ENCODE data around the gene CREG2.

The CREG2 gene

DNA sequence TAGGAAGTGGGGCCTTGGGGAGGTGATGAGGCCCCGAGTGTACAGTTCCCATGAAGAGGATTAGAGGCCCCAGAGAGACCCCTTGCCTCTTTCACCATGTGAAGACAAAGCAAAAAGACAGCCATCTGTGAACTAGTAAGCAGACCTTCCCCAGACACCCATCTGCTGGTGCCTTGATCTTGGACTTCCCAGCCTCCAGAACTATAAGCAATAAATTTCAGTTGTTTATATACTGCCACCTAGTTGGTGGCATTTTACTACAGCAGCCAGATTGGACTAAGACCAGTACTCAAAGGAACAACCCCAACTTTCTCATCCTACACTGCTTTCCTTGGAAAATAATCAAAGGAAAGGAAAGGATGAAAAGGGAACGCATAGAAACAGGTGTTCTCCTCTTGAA lies 27.9 kb upstream of the CREG2 start:
- Histone ChIP-seq H3K9me3 (ENCODE audit: insufficient read depth, low read depth, low read length) (peaks cover under 1% of the 10 kb centered on the region), H2AFZ (ENCODE audit: insufficient read depth, low read length, poor library complexity) (no peak overlapping the region), H3K27ac (ENCODE audit: low read depth, low read length) (no peak overlapping the region), H3K14ac (ENCODE audit: low read length) (no peak overlapping the region), H3K4me3 (ENCODE audit: low read depth, low read length) (no peak overlapping the region), H3K9ac (ENCODE audit: low read length) (no peak overlapping the region), H3K79me1 (ENCODE audit: low read length) (no peaks in the 10 kb centered on the region), H4K8ac (ENCODE audit: low read depth, low read length) (no peak overlapping the region), H3K4me1 (ENCODE audit: control insufficient read depth in 1 of 2, insufficient read depth in 2 of 2, low read length in 2 of 2) (peaks cover 4 to 6% of the 10 kb centered on the region in 2 experiments), H2BK5ac (ENCODE audit: low read depth, low read length, poor library complexity) (no peak overlapping the region), H2AK5ac (ENCODE audit: low read length) (no peak overlapping the region), H3K18ac (ENCODE audit: low read length) (no peak overlapping the region), H3K36me3 (ENCODE audit: control insufficient read depth in 1 of 2, insufficient read depth in 2 of 2, low read length in 2 of 2) (no peaks in the 10 kb centered on the region), H4K12ac (ENCODE audit: low read depth, low read length) (no peak overlapping the region), H3K79me2 (ENCODE audit: control insufficient read depth, insufficient read depth, low read length, poor library complexity) (no peaks in the 10 kb centered on the region), H4K91ac (ENCODE audit: low read depth, low read length) (no peak overlapping the region), H3K27me3 (ENCODE audit: insufficient read depth, low read length) (no peaks in the 10 kb centered on the region), H3K23ac (ENCODE audit: low read length) (no peak overlapping the region), H3K4me2 (ENCODE audit: low read length) (no peak overlapping the region), H2BK120ac (ENCODE audit: insufficient read depth, low read length, poor library complexity) (no peak overlapping the region), H2BK12ac (ENCODE audit: low read length) (no peak overlapping the region), H3K4ac (ENCODE audit: low read depth, low read length) (no peak overlapping the region)
- DNase-seq, result no peak
- WGBS (ENCODE audit: extremely low coverage, insufficient coverage, insufficient read length), result no CpG with 5 or more reads among the region's 2 CpGs

DNA sequence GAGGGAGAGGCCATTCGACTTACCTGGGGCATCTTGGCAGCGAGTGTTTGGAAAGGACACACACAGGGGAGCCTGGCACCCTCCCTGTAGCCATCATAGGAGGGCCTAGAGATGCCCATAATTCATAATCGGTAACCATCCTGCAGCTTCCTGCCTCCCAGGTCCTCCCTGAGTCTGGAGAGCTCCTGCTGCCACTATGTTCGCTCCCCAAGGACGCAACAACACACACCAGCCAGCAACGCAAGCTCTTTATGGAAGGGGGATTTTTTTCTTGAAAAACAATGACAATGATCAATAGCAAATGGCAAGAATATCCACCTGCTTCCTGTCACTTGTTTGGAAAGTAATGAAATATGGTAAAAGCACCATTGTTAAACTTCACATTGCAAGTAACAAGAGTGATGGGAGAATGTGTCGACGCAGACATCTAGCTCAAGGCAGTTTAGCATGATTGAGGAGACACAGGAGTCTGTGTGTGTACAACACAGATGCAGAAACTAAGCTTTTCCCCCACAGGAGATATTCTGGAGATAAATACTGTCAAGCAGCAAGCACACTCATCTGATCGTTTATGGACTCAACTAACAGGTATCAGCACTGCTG lies 24.9 kb upstream of the CREG2 start:
- Histone ChIP-seq H3K36me3 (ENCODE audit: control insufficient read depth in 1 of 2, insufficient read depth in 2 of 2, low read length in 2 of 2) (no peaks in the 10 kb centered on the region), H4K91ac (ENCODE audit: low read depth, low read length) (no peak overlapping the region), H3K79me2 (ENCODE audit: control insufficient read depth, insufficient read depth, low read length, poor library complexity) (no peaks in the 10 kb centered on the region)

DNA sequence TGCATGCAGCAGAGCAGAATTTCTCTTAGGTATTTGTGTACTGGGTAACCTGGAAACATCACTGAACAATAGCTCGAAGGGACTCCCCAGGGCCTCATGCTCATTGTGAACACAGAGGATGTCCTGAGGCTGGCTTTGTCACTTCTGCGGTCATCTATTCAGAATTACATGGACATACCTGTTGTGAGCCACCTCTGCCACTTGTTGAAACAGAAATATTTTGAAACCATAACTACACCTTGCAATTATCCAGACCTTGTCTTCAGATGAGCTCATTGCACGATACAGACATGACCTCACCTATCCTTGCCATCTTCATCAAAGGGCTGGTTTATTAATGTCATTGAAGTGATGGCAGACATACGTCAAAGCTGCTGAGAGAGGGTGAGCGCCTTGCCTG lies 23.4 kb upstream of the CREG2 start:
- Histone ChIP-seq H4K12ac (ENCODE audit: low read depth, low read length) (no peak overlapping the region), H3K23ac (ENCODE audit: low read length) (no peak overlapping the region)
- WGBS (ENCODE audit: extremely low coverage, insufficient coverage, insufficient read length), result no CpG with 5 or more reads among the region's 5 CpGs

More for the DNA sequence above, 24.9 kb upstream of the CREG2 start:
- Histone ChIP-seq H3K14ac (ENCODE audit: low read length) (no peak overlapping the region), H3K4me3 (ENCODE audit: low read depth, low read length) (no peak overlapping the region), H3K9ac (ENCODE audit: low read length) (no peak overlapping the region), H3K27ac (ENCODE audit: low read depth, low read length) (no peak overlapping the region), H2BK5ac (ENCODE audit: low read depth, low read length, poor library complexity) (no peak overlapping the region), H2BK120ac (ENCODE audit: insufficient read depth, low read length, poor library complexity) (no peak overlapping the region), H2AK5ac (ENCODE audit: low read length) (no peak overlapping the region), H3K4me1 (ENCODE audit: control insufficient read depth in 1 of 2, insufficient read depth in 2 of 2, low read length in 2 of 2) (peaks cover 7 to 10% of the 10 kb centered on the region in 2 experiments), H3K4me2 (ENCODE audit: low read length) (no peak overlapping the region), H2AFZ (ENCODE audit: insufficient read depth, low read length, poor library complexity) (no peak overlapping the region), H3K18ac (ENCODE audit: low read length) (no peak overlapping the region), H4K8ac (ENCODE audit: low read depth, low read length) (no peak overlapping the region), H4K12ac (ENCODE audit: low read depth, low read length) (no peak overlapping the region), H3K27me3 (ENCODE audit: insufficient read depth, low read length) (no peaks in the 10 kb centered on the region), H3K4ac (ENCODE audit: low read depth, low read length) (no peak overlapping the region), H3K23ac (ENCODE audit: low read length) (no peak overlapping the region), H3K79me1 (ENCODE audit: low read length) (no peaks in the 10 kb centered on the region), H3K9me3 (ENCODE audit: insufficient read depth, low read depth, low read length) (peaks cover 4% of the 10 kb centered on the region), H2BK12ac (ENCODE audit: low read length) (no peak overlapping the region)
- WGBS (ENCODE audit: extremely low coverage, insufficient coverage, insufficient read length), result no CpG with 5 or more reads among the region's 9 CpGs
- DNase-seq, result no peak

DNA sequence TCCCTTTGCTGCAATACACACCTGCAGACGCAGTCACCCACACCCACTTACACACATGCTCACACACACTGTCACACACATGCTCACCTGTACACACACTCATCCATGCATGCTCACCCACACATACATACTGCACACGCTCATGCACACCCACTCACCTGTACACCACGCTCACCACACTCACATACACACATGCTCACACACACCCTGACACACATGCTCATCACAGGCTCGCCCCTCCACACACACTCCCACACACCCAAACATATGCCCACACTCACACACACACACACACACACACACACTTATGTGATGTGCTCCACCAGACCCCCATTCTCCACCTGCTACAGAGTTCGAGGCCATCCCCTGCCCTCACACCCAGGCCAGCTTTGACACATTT lies 22.8 kb upstream of the CREG2 start:
- DNase-seq, result no peak
- Histone ChIP-seq H3K9me3 (ENCODE audit: insufficient read depth, low read depth, low read length) (peaks cover 4% of the 10 kb centered on the region), H3K79me1 (ENCODE audit: low read length) (no peaks in the 10 kb centered on the region), H3K4ac (ENCODE audit: low read depth, low read length) (no peak overlapping the region), H4K8ac (ENCODE audit: low read depth, low read length) (no peak overlapping the region), H2BK5ac (ENCODE audit: low read depth, low read length, poor library complexity) (no peak overlapping the region), H3K9ac (ENCODE audit: low read length) (no peak overlapping the region), H2AK5ac (ENCODE audit: low read length) (no peak overlapping the region), H3K18ac (ENCODE audit: low read length) (no peak overlapping the region), H3K4me2 (ENCODE audit: low read length) (no peak overlapping the region), H3K14ac (ENCODE audit: low read length) (no peak overlapping the region), H3K4me1 (ENCODE audit: control insufficient read depth in 1 of 2, insufficient read depth in 2 of 2, low read length in 2 of 2) (peaks cover 7 to 10% of the 10 kb centered on the region in 2 experiments), H3K27ac (ENCODE audit: low read depth, low read length) (no peak overlapping the region), H4K12ac (ENCODE audit: low read depth, low read length) (no peak overlapping the region), H2AFZ (ENCODE audit: insufficient read depth, low read length, poor library complexity) (no peak overlapping the region), H3K36me3 (ENCODE audit: control insufficient read depth in 1 of 2, insufficient read depth in 2 of 2, low read length in 2 of 2) (no peaks in the 10 kb centered on the region), H3K79me2 (ENCODE audit: control insufficient read depth, insufficient read depth, low read length, poor library complexity) (no peaks in the 10 kb centered on the region), H3K4me3 (ENCODE audit: low read depth, low read length) (no peak overlapping the region), H3K23ac (ENCODE audit: low read length) (no peak overlapping the region), H3K27me3 (ENCODE audit: insufficient read depth, low read length) (no peaks in the 10 kb centered on the region), H4K91ac (ENCODE audit: low read depth, low read length) (no peak overlapping the region), H2BK12ac (ENCODE audit: low read length) (no peak overlapping the region), H2BK120ac (ENCODE audit: insufficient read depth, low read length, poor library complexity) (no peak overlapping the region)
- 100% methylated on average over 1 of the region's 5 CpGs for WGBS (ENCODE audit: extremely low coverage, insufficient coverage, insufficient read length)

More for the DNA sequence above, 23.4 kb upstream of the CREG2 start:
- Histone ChIP-seq H3K4me1 (ENCODE audit: control insufficient read depth in 1 of 2, insufficient read depth in 2 of 2, low read length in 2 of 2) (peaks cover 7 to 10% of the 10 kb centered on the region in 2 experiments), H3K14ac (ENCODE audit: low read length) (no peak overlapping the region), H3K36me3 (ENCODE audit: control insufficient read depth in 1 of 2, insufficient read depth in 2 of 2, low read length in 2 of 2) (no peaks in the 10 kb centered on the region), H3K9me3 (ENCODE audit: insufficient read depth, low read depth, low read length) (peaks cover 4% of the 10 kb centered on the region), H2BK5ac (ENCODE audit: low read depth, low read length, poor library complexity) (no peak overlapping the region), H3K4me3 (ENCODE audit: low read depth, low read length) (no peak overlapping the region), H3K18ac (ENCODE audit: low read length) (no peak overlapping the region), H4K8ac (ENCODE audit: low read depth, low read length) (no peak overlapping the region), H3K4ac (ENCODE audit: low read depth, low read length) (no peak overlapping the region), H3K79me1 (ENCODE audit: low read length) (no peaks in the 10 kb centered on the region), H3K4me2 (ENCODE audit: low read length) (no peak overlapping the region), H3K9ac (ENCODE audit: low read length) (no peak overlapping the region), H2BK120ac (ENCODE audit: insufficient read depth, low read length, poor library complexity) (no peak overlapping the region), H4K91ac (ENCODE audit: low read depth, low read length) (no peak overlapping the region), H3K27ac (ENCODE audit: low read depth, low read length) (no peak overlapping the region), H2AFZ (ENCODE audit: insufficient read depth, low read length, poor library complexity) (no peak overlapping the region), H3K27me3 (ENCODE audit: insufficient read depth, low read length) (no peaks in the 10 kb centered on the region), H2BK12ac (ENCODE audit: low read length) (no peak overlapping the region), H2AK5ac (ENCODE audit: low read length) (no peak overlapping the region), H3K79me2 (ENCODE audit: control insufficient read depth, insufficient read depth, low read length, poor library complexity) (no peaks in the 10 kb centered on the region)
- peak; percentile 99 to 100 for DNase-seq
